Karpas-422 (cell line): ENCODE data around the gene FAM20C. TPM values are rescaled to one million over a fixed set of nuclear protein-coding genes. Genes with fewer than 3 reads are reported as not detected.

Experiments
- DNase-seq: peaks from one replicate; pipeline ENCODE4 v3.0.0-alpha.2; 2015
- H2AFZ ChIP-seq: fragments of 200-600 bp; sonication (generic); 2 replicates; pipeline ENCODE4 v1.6.1; 2014; ENCODE audit warnings: antibody characterized with exemption, low read length, mixed read lengths
- H3K27ac ChIP-seq: fragments of 200-600 bp; sonication (generic); 2 replicates; pipeline ENCODE4 v1.5.1; 2014; ENCODE audit warnings: mild to moderate bottlenecking, low read length, moderate library complexity
- H3K27me3 ChIP-seq: fragments of 200-600 bp; sonication (generic); 2 replicates; pipeline ENCODE4 v1.6.1; 2014; ENCODE audit warnings: low read length, mixed read lengths
- H3K36me3 ChIP-seq: fragments of 200-600 bp; sonication (generic); 2 replicates; pipeline ENCODE4 v1.6.1; 2014; ENCODE audit warnings: low read length, mixed read lengths; ENCODE audit not compliant: insufficient read depth
- H3K4me1 ChIP-seq: fragments of 200-600 bp; sonication (generic); 2 replicates; pipeline ENCODE4 v1.6.1; 2014; ENCODE audit warnings: mild to moderate bottlenecking, low read length, mixed read lengths
- H3K4me2 ChIP-seq: fragments of 200-600 bp; sonication (generic); 2 replicates; pipeline ENCODE4 v1.6.1; 2014; ENCODE audit warnings: low read length, low read depth, mild to moderate bottlenecking; ENCODE audit not compliant: poor library complexity, severe bottlenecking
- H3K4me3 ChIP-seq: fragments of 200-600 bp; sonication (generic); 2 replicates; pipeline ENCODE4 v1.5.1; 2014; ENCODE audit warnings: mild to moderate bottlenecking, antibody characterized with exemption, low read length, mixed read lengths
- H3K79me2 ChIP-seq: fragments of 200-600 bp; sonication (generic); 2 replicates; pipeline ENCODE4 v1.6.1; 2014; ENCODE audit warnings: mild to moderate bottlenecking, low read length, mixed read lengths
- H3K9ac ChIP-seq: fragments of 200-600 bp; sonication (generic); 2 replicates; pipeline ENCODE4 v1.6.0; 2014; ENCODE audit warnings: low read length
- H3K9me2 ChIP-seq: fragments of 200-600 bp; sonication (generic), shearing (Covaris generic); replicated peaks from 2 replicates; pipeline ENCODE4 v1.6.0; 2014; ENCODE audit warnings: mild to moderate bottlenecking, low read length, moderate library complexity; ENCODE audit not compliant: insufficient read depth
- H3K9me3 ChIP-seq: fragments of 300-700, 200-600 bp; sonication (generic); 2 replicates; pipeline ENCODE4 v1.6.1; 2014; ENCODE audit warnings: low read length, mixed read lengths
- H4K20me1 ChIP-seq: fragments of 200-600 bp; sonication (generic); 2 replicates; pipeline ENCODE4 v1.6.1; 2014; ENCODE audit warnings: mild to moderate bottlenecking, antibody characterized with exemption, low read length, low read depth; ENCODE audit not compliant: insufficient read depth
- total RNA-seq: library from RNA; depleted of rRNA; stranded (reverse); fragments of >200 nt; shearing (Covaris generic); gene quantifications from 2 replicates; pipeline ENCODE4 v1.2.3, GENCODE V29; 2014; ENCODE audit warnings: low replicate concordance

The FAM20C gene
- total RNA-seq, 1 experiment from 2014 or later = not detected

GRCh38 chr7:252981-253380 is 60.6 kb downstream of the FAM20C start:
- H3K27ac ChIP-seq = no peak overlapping the region
- H3K4me2 ChIP-seq = no peak overlapping the region
- no peaks in the 10 kb centered on the region for H3K9me2 ChIP-seq
- no peaks in the 10 kb centered on the region for H3K27me3 ChIP-seq
- no peak for DNase-seq
- H3K36me3 ChIP-seq = no peaks in the 10 kb centered on the region
- no peak overlapping the region for H2AFZ ChIP-seq
- H4K20me1 ChIP-seq = no peaks in the 10 kb centered on the region
- H3K4me3 ChIP-seq = no peak overlapping the region
- H3K9ac ChIP-seq = no peak overlapping the region
- no peaks in the 10 kb centered on the region for H3K79me2 ChIP-seq
- peaks cover 5% of the 10 kb centered on the region; the same call in 1 of the 2 replicates for H3K9me3 ChIP-seq
- no peaks in the 10 kb centered on the region for H3K4me1 ChIP-seq

GRCh38 chr7:253581-254336 is 61.4 kb downstream of the FAM20C start:
- peaks cover 5% of the 10 kb centered on the region; the same call in 1 of the 2 replicates for H3K9me3 ChIP-seq
- H4K20me1 ChIP-seq = no peaks in the 10 kb centered on the region
- H3K4me1 ChIP-seq = no peaks in the 10 kb centered on the region
- no peak for DNase-seq
- no peaks in the 10 kb centered on the region for H3K36me3 ChIP-seq
- H3K27ac ChIP-seq = no peak overlapping the region
- H3K9ac ChIP-seq = no peak overlapping the region
- H2AFZ ChIP-seq = no peak overlapping the region
- H3K4me3 ChIP-seq = no peak overlapping the region
- H3K4me2 ChIP-seq = no peak overlapping the region
- no peaks in the 10 kb centered on the region for H3K79me2 ChIP-seq
- no peaks in the 10 kb centered on the region for H3K9me2 ChIP-seq
- H3K27me3 ChIP-seq = no peaks in the 10 kb centered on the region

- no peaks in the 10 kb centered on the region for H3K27me3 ChIP-seq
- no peaks in the 10 kb centered on the region for H4K20me1 ChIP-seq
- H3K9me3 ChIP-seq = peaks cover 5% of the 10 kb centered on the region; the same call in 1 of the 2 replicates
- no peaks in the 10 kb centered on the region for H3K79me2 ChIP-seq
- H3K4me2 ChIP-seq = no peak overlapping the region
- no peak overlapping the region for H3K4me3 ChIP-seq
- H3K36me3 ChIP-seq = no peaks in the 10 kb centered on the region
- no peak overlapping the region for H3K27ac ChIP-seq
- H3K4me1 ChIP-seq = no peaks in the 10 kb centered on the region
- no peak overlapping the region for H3K9ac ChIP-seq
- no peak overlapping the region for H2AFZ ChIP-seq
- no peak for DNase-seq
- no peaks in the 10 kb centered on the region for H3K9me2 ChIP-seq
These were observed 62.1 kb downstream of the FAM20C start for GRCh38 chr7:254337-255037.

- Histone ChIP-seq H3K27me3 (no peaks in the 10 kb centered on the region), H4K20me1 (no peaks in the 10 kb centered on the region), H2AFZ (no peak overlapping the region), H3K9ac (no peak overlapping the region), H3K9me3 (peaks cover 5% of the 10 kb centered on the region; the same call in 1 of the 2 replicates), H3K27ac (no peak overlapping the region), H3K4me1 (no peaks in the 10 kb centered on the region), H3K4me3 (no peak overlapping the region), H3K79me2 (no peaks in the 10 kb centered on the region), H3K36me3 (no peaks in the 10 kb centered on the region), H3K4me2 (no peak overlapping the region), H3K9me2 (no peaks in the 10 kb centered on the region)
- no peak for DNase-seq
These were observed 62.7 kb downstream of the FAM20C start for GRCh38 chr7:255038-255435.

GRCh38 chr7:255721-256361 is 63.5 kb downstream of the FAM20C start:
- DNase-seq = no peak
- no peak overlapping the region for H2AFZ ChIP-seq
- no peaks in the 10 kb centered on the region for H3K4me1 ChIP-seq
- no peaks in the 10 kb centered on the region for H3K79me2 ChIP-seq
- no peaks in the 10 kb centered on the region for H3K36me3 ChIP-seq
- H3K27me3 ChIP-seq = no peaks in the 10 kb centered on the region
- H3K4me3 ChIP-seq = no peak overlapping the region
- H3K9me2 ChIP-seq = no peaks in the 10 kb centered on the region
- H3K27ac ChIP-seq = no peak overlapping the region
- no peak overlapping the region for H3K9ac ChIP-seq
- H4K20me1 ChIP-seq = no peaks in the 10 kb centered on the region
- H3K4me2 ChIP-seq = no peak overlapping the region
- H3K9me3 ChIP-seq = peaks cover 12% of the 10 kb centered on the region; the same call in 1 of the 2 replicates

GRCh38 chr7:256461-256940 is 64.1 kb downstream of the FAM20C start:
- no peak overlapping the region for H3K4me2 ChIP-seq
- no peak overlapping the region for H3K9ac ChIP-seq
- no peaks in the 10 kb centered on the region for H3K9me2 ChIP-seq
- peaks cover 18% of the 10 kb centered on the region for H3K9me3 ChIP-seq
- H3K27me3 ChIP-seq = no peaks in the 10 kb centered on the region
- no peak overlapping the region for H3K4me3 ChIP-seq
- H3K4me1 ChIP-seq = no peaks in the 10 kb centered on the region
- no peak overlapping the region for H3K27ac ChIP-seq
- no peaks in the 10 kb centered on the region for H3K79me2 ChIP-seq
- DNase-seq = no peak
- H2AFZ ChIP-seq = no peak overlapping the region
- H4K20me1 ChIP-seq = no peaks in the 10 kb centered on the region
- no peaks in the 10 kb centered on the region for H3K36me3 ChIP-seq

- no peak overlapping the region for H3K4me3 ChIP-seq
- H3K9me3 ChIP-seq = peaks cover 24% of the 10 kb centered on the region
These were observed 64.7 kb downstream of the FAM20C start for GRCh38 chr7:256981-257646.

GRCh38 chr7:257647-257992 is 65.2 kb downstream of the FAM20C start:
- no peak for DNase-seq
- H3K27me3 ChIP-seq = no peaks in the 10 kb centered on the region
- H3K9me3 ChIP-seq = peaks cover 29% of the 10 kb centered on the region
- no peaks in the 10 kb centered on the region for H3K4me1 ChIP-seq
- H4K20me1 ChIP-seq = no peaks in the 10 kb centered on the region
- H2AFZ ChIP-seq = no peak overlapping the region
- no peaks in the 10 kb centered on the region for H3K9me2 ChIP-seq
- H3K36me3 ChIP-seq = no peaks in the 10 kb centered on the region
- H3K4me2 ChIP-seq = no peak overlapping the region
- H3K9ac ChIP-seq = no peak overlapping the region
- H3K4me3 ChIP-seq = no peak overlapping the region
- H3K79me2 ChIP-seq = no peaks in the 10 kb centered on the region
- H3K27ac ChIP-seq = no peak overlapping the region

More at GRCh38 chr7:256981-257646, 64.7 kb downstream of the FAM20C start:
- Histone ChIP-seq H3K9ac (no peak overlapping the region), H3K4me1 (no peaks in the 10 kb centered on the region), H3K79me2 (no peaks in the 10 kb centered on the region), H3K4me2 (no peak overlapping the region), H3K9me2 (no peaks in the 10 kb centered on the region), H3K27me3 (no peaks in the 10 kb centered on the region), H3K36me3 (no peaks in the 10 kb centered on the region), H3K27ac (no peak overlapping the region), H2AFZ (no peak overlapping the region), H4K20me1 (no peaks in the 10 kb centered on the region)
- DNase-seq = no peak
